ENCODE results near the gene CD79B. TPM values are rescaled to one million over a fixed set of nuclear protein-coding genes. Genes with fewer than 3 reads are reported as not detected.

Gene CD79B
- polyA plus RNA-seq, 1 of the 3 experiments (the other 2 are of a cell fraction), result 0.10 TPM

DNA sequence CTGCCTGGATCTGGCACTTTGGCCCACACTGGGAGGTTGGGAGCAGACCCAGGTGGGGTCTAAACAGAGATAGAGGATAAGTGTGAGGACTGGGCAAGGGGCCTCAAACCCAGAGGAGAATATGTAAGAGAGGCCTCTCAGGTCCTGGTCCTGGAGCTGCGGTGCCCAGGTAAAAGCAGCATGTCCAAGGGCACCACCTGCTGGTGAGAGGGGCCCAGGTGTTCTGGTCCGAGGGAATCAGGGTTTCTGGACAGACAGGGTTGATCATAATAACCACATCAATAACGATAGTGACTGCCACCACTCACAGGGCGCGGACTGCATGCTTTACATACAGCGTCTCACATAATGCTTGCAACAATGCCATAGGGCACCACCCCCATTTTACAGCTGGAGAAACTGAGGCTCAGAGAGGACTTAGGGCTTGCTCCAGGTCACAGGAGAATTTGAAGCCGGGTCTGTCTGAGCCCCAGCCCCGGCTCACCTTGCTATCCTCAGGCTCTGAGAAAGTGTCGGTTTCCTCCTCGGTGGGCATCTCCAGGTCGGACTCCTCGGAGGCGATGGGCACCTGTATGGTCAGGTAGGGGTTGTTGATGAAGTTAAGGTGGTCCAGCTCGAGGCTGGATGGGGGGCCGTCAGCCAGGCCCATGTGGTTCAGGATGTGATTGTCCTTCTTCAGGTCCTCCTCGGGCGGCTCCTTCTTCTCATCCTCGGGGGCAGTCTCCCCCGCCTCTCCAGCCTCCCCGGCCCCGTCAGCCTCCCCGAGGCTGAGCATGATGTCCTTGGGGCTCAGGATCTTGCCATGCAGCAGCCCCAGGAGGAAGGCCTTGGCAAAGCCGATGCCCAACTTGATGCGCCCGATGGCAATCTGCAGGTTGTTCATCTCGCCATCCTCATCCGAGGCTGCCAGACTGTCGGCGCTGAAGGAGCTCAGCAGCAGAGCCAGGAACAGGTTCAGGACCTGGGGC is 19.1 kb upstream of the CD79B start (continued):
- TF ChIP-seq ELF1 (IDR thresholded peaks at IDR 0.05), result no peak
- no peak for TF ChIP-seq JUND (IDR thresholded peaks at IDR 0.05)
- no peak for TF ChIP-seq EP300 (IDR thresholded peaks at IDR 0.05; ENCODE audit: borderline replicate concordance in 1 of 2, low read depth in 1 of 2, low read length in 1 of 2)
- TF ChIP-seq TAF1 (IDR thresholded peaks at IDR 0.05; ENCODE audit: borderline replicate concordance, low read depth, low read length), result no peak
- TF ChIP-seq RCOR1 (IDR thresholded peaks at IDR 0.05; ENCODE audit: low read length), result no peak
- TF ChIP-seq NRF1 (IDR thresholded peaks at IDR 0.05; ENCODE audit: low read depth, low read length), result no peak
- no peak for TF ChIP-seq TEAD4 (IDR thresholded peaks at IDR 0.05; ENCODE audit: borderline replicate concordance, insufficient read depth)
- no peak for TF ChIP-seq EZH2phosphoT487 (IDR thresholded peaks at IDR 0.05; ENCODE audit: borderline replicate concordance, low read depth)
- TF ChIP-seq, protein P1, sequence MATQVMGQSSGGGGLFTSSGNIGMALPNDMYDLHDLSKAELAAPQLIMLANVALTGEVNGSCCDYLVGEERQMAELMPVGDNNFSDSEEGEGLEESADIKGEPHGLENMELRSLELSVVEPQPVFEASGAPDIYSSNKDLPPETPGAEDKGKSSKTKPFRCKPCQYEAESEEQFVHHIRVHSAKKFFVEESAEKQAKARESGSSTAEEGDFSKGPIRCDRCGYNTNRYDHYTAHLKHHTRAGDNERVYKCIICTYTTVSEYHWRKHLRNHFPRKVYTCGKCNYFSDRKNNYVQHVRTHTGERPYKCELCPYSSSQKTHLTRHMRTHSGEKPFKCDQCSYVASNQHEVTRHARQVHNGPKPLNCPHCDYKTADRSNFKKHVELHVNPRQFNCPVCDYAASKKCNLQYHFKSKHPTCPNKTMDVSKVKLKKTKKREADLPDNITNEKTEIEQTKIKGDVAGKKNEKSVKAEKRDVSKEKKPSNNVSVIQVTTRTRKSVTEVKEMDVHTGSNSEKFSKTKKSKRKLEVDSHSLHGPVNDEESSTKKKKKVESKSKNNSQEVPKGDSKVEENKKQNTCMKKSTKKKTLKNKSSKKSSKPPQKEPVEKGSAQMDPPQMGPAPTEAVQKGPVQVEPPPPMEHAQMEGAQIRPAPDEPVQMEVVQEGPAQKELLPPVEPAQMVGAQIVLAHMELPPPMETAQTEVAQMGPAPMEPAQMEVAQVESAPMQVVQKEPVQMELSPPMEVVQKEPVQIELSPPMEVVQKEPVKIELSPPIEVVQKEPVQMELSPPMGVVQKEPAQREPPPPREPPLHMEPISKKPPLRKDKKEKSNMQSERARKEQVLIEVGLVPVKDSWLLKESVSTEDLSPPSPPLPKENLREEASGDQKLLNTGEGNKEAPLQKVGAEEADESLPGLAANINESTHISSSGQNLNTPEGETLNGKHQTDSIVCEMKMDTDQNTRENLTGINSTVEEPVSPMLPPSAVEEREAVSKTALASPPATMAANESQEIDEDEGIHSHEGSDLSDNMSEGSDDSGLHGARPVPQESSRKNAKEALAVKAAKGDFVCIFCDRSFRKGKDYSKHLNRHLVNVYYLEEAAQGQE (IDR thresholded peaks at IDR 0.05; ENCODE audit: low read depth, low read length), result no peak
- TF ChIP-seq, protein P2, sequence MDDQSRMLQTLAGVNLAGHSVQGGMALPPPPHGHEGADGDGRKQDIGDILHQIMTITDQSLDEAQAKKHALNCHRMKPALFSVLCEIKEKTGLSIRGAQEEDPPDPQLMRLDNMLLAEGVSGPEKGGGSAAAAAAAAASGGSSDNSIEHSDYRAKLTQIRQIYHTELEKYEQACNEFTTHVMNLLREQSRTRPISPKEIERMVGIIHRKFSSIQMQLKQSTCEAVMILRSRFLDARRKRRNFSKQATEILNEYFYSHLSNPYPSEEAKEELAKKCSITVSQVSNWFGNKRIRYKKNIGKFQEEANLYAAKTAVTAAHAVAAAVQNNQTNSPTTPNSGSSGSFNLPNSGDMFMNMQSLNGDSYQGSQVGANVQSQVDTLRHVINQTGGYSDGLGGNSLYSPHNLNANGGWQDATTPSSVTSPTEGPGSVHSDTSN (IDR thresholded peaks at IDR 0.05), result no peak
- no peak for TF ChIP-seq POLR2AphosphoS5 (IDR thresholded peaks at IDR 0.05; ENCODE audit: low read depth, low read length)
- TF ChIP-seq, protein P3, sequence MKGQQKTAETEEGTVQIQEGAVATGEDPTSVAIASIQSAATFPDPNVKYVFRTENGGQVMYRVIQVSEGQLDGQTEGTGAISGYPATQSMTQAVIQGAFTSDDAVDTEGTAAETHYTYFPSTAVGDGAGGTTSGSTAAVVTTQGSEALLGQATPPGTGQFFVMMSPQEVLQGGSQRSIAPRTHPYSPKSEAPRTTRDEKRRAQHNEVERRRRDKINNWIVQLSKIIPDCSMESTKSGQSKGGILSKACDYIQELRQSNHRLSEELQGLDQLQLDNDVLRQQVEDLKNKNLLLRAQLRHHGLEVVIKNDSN (IDR thresholded peaks at IDR 0.05; ENCODE audit: borderline replicate concordance, low read depth), result no peak
- TF ChIP-seq SIN3A (IDR thresholded peaks at IDR 0.05; ENCODE audit: borderline replicate concordance, low read depth, low read length), result no peak
- TF ChIP-seq TCF12 (IDR thresholded peaks at IDR 0.05), result no peak
- TF ChIP-seq MXI1 (IDR thresholded peaks at IDR 0.05; ENCODE audit: low read depth, low read length), result no peak
